Kidney tubule cell (primary cell): ENCODE data around the gene MYO3A.
"Not testable (repeated sequence)": the region's sequence is repeated elsewhere in the genome, so short reads cannot be mapped to it uniquely, and the experiment has no call there.

Experiments used
- DNase-seq: peaks from one replicate; pipeline ENCODE4 v3.0.0-alpha.2; 2018; ENCODE audit warnings: low spot score

MYO3A gene

DNA sequence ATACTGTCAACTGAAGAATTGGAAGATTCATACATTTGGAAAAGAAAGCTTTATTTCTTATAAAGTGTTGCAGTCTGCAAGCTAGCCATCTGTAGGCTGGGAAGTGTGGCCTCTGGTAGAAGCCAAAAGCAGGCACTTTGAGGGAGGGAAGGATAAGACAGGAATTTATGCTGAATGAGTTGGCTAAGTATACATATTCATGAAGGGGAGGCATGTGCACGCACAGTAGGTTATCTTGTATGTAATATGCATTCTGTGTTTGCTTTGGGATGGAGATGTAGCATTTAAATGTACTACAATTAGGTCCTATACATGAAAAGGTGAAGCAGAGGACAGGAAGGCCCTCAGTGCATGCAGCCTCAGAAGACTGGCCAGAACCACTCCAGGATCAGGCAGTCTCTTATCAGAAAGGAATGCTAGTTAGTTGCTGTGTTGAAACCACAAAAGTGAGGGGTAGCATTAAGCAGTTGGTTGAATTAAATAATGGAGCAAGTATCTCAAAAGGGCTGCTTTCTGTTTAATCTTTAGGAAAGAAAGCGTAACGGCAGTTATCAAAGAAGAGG is 40.9 kb downstream of the MYO3A start:
- no peak for DNase-seq

DNA sequence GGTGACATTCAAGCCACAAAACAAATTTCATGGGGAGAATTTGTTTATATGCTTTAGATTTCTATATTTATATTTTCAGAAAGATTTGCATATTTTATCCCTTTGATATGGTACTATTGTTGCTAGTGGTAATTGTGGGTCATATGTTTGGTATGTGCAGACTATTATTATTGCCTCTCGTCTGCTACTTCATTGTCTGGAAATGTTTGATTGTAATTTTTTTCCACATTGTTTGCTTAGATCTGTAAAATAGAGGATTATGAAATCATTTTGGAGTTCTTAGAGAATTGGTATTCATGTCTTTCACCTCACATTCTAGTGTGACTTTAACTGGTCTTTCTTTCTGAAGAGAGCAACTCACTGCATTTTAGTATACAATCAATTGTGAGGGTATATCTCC is 44.7 kb downstream of the MYO3A start:
- peak; percentile 17 for DNase-seq

DNA sequence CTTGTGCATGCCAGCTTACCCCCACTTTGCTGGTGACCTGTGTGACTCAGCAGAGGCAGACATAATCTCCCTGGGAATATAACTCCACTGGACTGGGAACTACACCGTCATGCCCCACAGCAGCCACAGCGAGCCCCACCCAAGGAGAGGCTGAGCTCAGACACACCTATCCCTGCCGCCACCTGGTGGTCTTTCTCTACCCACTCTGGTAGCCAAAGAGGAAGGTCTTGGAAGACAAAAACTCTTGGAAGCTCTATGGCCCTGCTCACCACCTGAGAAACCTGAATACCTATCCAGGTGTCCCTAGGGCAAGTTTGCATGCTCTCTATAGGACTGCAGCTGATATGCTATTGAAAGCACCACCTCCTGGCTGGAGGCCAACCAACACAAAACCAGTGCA is 48.1 kb downstream of the MYO3A start:
- no peak for DNase-seq

DNA sequence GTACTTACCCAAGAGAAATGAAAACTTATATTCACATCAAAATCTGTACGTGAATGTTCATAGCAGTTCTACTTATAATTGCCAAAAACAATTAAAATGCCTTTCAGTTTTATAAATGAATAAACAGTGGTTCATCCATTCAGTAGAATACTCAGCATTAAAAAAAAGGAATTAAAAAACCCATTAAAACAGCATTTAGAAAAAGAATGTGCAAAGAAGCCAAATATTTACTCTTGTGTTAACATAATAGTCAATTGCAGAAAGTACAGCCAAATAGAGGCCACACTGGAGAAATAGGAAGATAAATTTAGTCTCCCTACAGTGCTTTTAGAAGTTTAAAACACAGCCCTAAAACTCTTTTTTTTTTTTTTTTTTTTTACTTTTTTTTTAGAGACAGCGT is 54.6 kb downstream of the MYO3A start:
- no peak for DNase-seq

DNA sequence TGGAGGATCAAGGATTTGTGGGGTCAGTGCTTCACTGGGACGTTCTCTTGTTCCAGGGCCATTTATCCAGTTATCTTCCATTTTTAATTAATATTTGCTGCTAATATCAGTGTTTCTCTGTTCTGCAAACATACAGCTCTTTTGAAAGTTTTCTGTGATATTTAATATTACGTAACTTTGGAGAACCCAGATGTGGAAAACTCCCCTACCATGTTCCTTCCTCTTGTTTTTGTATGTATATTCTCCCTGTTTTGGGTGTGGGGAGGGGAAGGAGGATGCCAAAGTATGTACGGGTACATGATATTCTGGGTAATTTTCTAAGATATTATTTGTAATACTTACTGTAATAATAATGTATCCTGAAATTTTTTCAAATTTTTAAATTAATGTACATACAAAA is 55.9 kb downstream of the MYO3A start:
- no peak for DNase-seq

DNA sequence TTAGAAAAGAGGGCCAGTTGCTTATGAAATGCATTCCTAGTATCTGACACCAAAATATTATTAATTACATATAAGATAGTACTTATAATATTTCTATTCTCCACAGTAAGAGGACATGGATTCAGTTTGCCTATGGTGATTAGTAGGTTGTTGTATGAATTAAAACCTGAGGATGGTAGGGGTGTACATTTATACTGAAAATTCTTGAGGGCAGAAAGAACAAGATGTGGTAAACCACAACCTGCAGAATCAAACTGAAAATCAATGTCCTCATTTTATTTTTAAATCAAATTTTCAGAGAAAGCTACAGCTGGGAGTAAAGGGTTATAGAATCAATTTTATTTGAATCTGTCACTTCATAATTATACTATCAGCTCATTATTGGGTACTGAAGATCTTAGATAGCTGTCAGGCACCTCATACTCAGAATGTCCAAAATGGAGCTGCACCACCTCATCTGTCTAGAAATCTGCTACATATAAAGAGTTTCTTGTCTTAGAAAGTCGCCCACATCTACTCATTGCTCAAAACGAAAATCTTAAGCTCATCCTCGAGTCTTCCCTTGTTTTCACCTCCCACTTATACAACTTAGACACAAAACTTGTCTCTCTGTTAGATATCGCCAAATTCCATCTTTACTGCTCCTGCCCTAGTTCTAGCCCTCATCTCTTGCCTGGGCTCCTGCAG is 65.4 kb downstream of the MYO3A start:
- no peak for DNase-seq

DNA sequence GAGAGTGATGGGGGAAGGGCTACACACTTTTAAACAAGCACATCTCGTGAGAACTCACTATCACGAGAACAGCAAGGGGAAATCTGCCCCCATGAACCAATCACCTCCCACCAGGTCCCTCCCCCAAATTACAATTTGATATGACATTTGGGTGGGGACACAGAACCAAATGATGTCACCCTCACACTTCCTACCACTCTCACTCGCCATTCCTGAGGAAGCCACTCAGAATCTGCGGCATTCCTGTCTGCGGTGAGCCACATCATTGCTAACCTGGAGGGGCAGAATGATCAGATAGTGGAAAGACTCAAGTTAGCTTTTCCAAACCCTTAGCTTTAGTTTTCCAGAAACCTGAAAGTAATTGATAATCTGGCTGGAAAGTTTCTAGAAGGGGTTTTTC is 66.9 kb downstream of the MYO3A start:
- DNase-seq = no peak

DNA sequence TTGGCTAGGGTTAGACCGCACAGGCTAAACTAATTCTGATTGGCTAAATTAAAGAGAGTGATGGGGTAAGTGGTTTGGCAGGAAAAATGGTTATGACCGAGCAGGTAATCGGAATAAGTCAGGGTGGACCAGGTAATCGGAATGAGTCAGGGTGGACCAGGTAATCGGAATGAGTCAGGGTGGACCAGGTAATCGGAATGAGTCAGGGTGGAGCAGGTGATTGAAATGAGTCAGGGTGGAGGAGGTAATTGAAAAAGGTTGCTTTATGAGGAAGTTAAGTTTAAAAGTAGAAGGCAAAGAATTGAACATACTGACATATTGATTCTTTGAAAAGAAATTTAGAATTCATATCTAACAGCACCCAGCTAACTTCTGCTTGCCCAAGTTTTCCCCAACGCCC is 68.4 kb downstream of the MYO3A start:
- not testable (repeated sequence) for DNase-seq

DNA sequence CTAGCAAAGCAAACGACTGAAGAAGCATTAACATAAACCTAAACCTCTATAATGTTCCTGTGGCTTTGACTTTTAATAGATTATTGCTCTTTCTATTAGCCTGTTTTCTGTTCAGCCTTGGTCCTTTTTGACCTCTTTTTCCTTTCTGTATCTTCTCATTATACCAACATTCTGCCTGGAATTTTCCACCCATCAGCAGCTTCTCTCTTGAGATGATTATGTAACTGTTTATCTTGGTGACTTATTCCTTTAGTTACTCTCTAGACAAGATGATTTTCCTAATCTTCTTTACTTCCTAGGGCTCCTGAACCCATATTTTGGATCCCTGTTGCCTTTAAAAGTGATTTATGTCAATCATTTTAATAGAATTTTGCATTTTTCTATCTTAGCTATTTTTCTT is 81.1 kb downstream of the MYO3A start:
- no peak for DNase-seq

DNA sequence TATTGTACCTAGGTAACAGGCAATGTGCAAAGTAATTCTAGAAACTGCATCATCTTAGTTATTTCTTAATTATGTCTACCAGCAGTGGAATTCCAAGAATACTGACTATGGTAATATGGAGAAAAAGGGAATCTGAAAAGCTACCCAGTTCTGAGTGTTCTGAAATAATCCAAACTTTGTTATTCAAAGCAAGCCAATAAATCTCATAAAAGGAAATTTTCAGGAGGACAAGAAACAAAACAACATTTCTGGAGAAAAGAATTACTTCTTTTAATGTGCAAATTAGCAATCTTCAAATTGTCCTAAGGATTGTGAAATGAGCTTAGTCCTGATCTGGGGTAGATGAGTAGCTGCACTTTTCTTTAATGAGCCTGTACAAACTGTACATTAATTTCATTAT is 88.8 kb downstream of the MYO3A start:
- no peak for DNase-seq

DNA sequence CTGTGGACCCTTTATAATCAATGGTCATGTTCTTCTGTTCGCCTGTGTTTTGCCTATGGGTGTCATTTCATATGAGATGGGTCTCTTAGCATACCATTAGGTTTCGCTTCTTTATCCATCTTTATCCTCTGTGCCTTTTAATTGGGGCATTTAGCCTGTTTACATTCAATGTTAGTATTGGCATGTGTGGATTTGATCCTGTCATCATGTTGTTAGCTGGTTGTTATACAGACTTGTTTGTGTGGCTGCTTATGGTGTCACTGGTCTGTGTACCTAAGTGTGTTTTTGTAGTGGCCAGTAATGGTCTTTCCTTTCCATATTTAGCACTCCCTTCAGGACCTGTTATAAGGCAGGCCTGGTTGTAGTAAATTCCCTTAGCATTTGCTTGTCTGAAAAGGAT is 90.3 kb downstream of the MYO3A start:
- no peak for DNase-seq

DNA sequence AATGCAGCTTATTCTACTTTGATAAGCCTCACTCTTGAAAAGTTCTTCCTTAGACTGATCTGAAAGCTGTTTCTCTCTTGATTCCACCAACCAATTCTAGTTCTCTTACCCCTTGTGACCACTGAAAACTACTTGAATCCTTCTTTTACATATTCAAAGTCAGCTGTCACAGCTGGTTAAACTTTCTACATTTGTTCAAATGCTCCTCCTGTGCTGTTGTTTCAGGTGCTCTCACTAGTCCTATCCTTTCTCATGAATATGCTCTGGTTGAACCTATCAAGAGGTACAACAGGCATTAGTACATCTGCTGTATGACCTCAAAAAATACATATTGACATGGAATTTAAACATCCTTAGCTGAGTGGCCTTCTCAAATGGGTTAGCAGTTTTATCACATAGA is 91.5 kb downstream of the MYO3A start:
- DNase-seq = no peak

DNA sequence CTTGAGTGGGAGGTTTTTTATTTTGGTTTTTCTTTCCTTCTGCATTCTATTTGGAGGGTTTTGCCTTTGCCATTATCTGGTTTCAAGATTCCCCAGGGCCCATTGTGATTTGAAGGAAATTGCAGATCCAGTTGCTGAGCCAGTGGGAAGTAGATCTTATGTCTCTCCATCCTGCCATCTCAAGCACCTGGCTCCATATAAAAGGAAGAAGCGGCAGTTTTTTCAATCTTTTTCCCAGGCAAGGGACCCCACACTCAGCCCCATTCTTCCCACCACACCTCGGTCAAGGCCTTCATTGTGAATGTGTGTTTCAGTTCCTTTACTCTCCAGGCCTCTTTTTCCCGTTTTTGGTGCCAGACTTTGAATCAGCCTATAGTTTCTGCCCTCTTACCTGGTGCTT is 95.8 kb downstream of the MYO3A start:
- DNase-seq = no peak

DNA sequence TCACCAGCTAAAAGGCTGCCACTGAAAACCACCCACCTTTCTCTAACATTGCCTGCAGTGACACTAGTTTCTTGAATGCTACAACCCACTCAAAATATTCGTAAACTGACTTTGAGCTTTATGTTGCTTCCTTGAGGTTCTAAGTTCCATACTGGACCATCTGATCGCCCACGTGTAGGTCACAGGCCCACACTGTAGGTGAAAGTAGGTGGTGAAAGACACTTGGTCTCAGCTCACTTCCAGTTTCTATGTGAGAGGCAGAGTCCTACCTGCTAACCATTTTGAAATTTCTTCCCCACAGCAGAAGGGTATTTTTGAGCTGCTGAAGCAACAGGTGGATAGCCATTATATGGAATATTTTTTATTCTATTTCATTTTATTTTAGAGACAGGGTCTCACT is 97.3 kb downstream of the MYO3A start:
- DNase-seq = no peak

DNA sequence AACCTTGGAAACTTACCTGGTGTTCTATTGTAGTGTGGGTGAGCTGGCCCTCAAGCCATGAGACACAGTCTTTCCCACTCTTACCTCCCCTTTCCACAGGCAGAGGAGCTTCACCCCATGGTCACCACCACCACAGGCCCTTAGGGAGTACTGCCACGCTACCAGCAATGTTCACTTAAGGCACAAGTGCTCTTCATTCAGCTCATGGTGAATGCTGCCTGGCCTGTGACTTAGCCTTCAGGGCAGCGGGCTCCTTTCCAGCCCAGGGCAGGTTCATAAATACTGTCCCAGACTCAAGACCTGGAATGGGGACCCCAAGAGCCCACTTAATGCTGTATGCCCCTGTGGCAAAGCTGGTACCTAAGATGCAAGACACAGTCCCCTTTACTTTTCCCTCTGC is 109.4 kb downstream of the MYO3A start:
- no peak for DNase-seq

DNA sequence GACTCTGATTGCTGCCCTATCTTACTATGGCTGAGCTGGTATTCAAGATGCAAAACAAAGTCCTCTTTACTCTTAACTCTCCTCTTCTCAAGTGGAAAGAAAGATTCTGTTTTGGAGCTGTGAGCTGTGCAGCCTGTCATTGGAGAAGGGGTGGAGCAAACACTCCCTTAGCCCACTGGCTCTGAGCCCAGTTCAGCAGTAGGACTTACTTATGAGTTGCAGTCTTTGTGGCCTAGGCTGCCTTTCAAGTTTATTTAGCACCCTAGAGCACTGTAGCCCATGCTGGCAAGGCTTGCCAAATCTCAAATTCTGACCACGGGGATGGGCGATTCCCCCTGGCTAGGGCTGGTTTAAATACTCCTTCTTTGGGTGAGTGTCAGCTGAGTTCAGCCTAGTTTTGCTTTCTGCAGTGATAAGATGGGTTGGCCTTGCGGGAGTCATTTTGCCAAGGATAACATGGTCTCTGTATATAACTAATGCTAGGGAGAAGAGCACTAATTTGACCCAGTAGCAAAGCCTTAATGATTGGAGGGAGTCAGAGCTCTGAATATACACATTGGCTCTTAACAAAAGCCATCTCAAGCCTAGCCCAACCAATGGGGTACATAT is 110.2 kb downstream of the MYO3A start:
- DNase-seq = peak; percentile 11

DNA sequence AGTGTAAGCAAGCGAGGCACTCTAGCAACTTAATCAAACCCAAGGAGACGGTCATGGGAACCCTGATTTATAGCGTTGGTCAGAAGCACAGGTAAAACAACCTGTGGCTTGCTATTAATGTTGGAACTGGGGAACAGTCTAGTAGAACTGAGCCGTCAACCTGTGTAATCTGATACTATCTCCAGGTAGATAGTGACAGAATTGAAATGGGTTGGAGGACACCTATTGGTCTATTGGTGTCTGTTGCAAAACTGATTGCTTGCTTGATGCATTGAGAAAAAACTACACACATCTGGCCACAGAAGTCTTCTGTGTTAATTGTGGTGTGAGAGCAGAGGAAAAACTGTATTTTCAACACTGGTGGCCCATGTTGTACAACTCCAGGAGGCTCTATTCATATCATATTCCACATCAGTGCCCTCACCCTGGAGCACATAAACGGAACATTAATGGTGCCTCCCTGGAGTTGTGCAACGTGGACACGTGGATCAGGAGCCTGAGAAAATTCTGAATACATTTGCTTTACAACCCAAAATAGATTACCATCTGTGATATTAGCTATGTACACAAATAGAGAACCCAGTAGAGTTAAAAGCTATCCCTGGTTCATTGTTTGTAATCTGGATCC is 112.2 kb downstream of the MYO3A start:
- DNase-seq = no peak

DNA sequence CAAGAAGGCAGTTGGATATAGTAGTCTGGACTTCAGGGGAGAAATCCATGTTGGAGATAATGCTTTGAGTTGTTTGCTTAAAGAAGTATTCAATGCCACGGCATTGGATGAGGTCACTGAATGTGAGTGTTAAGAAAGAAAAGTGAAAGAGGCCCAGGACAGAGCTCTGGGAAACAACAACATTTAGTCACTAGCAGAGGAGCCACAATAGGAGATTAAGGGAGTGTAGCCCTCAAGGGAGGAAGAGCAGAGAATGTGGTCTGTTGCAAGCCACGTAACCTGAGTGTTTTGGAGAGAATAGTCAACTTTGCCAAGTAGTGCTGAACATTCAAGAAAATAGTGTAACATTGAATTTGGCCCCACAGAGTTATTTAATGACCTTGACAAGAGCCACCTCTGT is 114.7 kb downstream of the MYO3A start:
- DNase-seq = peak; percentile 20

DNA sequence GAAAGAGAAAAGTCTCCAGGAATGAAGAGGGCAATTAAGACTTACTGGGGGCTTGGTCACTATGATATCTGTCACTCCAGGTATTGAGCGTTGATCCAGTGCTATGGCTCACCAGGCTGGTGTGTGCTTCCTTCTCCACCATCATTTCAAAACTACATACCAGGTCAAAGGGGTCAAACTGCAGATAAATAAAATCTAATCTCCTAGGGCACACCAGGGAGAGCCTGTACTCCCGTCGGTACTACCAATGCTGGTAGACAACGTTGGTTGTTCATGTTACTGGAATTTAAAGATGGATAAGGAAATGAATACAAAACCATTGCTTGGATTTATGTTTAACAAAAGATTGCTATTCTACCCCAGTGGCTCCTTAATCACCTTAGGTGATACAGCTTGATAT is 118.3 kb downstream of the MYO3A start:
- no peak for DNase-seq

DNA sequence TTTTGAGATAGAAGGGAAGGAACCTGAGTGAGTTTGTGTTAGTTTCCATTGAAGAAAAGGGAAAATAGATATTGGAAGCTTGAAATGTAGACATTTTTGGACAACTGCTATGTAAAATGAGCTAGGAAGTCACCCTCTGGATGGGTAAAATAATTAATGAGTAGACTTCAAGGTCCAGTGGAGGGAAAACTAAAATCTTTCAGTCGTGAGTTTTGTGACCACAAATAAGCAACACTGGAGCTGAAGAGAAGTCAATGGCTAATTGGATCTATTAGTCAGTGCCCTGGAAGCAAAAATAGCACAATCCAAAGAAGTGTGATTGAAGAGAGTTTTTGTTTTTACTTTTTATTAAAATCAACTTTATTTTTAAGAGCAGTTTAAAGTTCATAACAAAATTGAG is 123.4 kb downstream of the MYO3A start:
- DNase-seq = peak; percentile 62

DNA sequence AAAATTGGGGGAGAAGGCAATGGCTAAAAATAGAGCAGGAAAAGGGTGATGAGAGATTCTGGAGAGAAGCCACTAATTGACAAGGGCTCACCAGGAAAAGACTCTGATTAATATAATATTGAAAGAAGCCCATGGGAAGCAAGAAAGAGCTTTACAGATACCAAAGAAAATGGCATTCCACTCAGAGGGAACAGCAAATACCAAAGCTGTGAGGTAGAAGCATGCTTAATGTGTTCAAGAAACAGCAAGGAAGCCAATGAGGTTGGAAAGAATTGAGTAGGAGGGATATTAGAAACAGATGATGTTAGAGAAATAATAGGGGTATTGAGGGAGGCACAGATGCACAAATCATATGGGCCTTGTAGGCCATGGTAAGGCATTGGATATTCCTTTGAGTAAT is 130.1 kb downstream of the MYO3A start:
- peak; percentile 13 for DNase-seq

DNA sequence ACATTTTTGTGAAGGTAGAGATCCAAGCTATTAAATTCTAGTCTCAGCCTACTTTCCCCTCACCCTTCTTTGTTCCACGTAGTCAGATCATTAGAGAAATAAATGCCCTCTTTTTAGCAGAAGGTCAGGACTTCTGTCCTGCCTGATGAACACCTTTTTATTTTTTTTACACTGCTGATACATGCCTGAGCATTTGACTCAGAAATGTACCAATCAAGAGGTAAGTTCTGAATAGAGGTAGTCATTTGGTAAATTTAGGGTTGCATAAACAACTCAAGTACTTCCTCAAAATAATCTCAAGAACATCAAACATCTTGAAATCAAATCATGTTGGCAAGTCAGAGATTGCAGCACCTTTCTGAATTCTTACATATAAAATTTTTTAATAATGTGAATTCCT is 133.7 kb downstream of the MYO3A start:
- DNase-seq = no peak

DNA sequence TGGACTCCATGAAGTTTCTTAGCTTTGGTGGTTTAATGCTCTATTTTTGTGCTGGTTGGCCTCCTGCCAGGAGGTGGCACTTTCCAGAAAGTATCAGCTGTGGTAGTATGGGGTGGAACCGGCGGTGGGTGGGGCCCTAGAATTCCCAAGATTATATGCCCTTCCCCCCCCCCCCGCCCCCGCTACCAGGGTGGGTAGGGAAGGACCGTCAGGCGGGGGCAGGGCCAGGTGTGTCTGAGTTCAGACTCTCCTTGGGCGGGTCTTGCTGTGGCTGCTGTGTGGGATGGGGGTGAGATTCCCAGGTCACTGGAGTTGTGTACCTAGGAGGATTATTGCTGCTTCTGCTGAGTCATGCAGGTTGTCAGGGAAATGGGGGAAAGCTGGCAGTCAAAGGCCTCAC is 146.9 kb downstream of the MYO3A start:
- DNase-seq = not testable (repeated sequence)

DNA sequence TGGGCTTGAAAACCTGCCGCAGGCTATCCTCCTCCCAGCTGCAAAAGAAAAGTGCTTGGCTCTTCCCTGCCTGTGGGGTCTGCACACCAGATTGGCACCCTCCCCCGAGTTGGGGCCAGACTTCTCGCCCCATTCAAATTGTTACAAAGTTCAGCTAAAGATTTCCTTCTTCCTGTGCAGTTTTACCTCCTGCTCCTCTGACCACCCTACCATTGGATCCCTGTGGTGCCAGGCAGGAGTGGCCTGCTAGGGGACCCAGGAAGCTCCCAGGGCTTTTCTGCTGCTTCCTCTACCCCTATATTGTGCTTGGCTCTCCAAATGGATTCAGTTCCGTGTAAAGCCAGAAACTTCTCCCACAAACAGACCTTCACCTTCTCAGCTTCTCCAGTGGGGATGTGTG is 147.4 kb downstream of the MYO3A start:
- no peak for DNase-seq
